Naive thymus-derived CD4-positive, alpha-beta T cell (primary cell): ENCODE measurements around the gene CENPX. TPM values are rescaled to one million over a fixed set of nuclear protein-coding genes. Genes with fewer than 3 reads are reported as not detected.
A peak's percentile ranks its signal among the peaks of the same experiment; 100 is the strongest.

Experiments used
- ATAC-seq: fragments of 150-1000 bp; cut with Tn5 transposase; 2 replicates; pipeline ENCODE4 v1.10.0; 2021; ENCODE audit warnings: mild to moderate bottlenecking, moderate library complexity
- CTCF ChIA-PET: fragments of 350-600 bp; sonication (Branson Sonifier 250); formaldehyde crosslinking; loops from one replicate; lab custom pipeline; 2021; ENCODE audit warnings: antibody characterized with exemption; lab: Charles Lee
- POLR2A ChIA-PET: fragments of 350-600 bp; sonication (Branson Sonifier 250); formaldehyde crosslinking; loops from one replicate; lab custom pipeline; 2021; ENCODE audit warnings: antibody characterized with exemption, inconsistent platforms; lab: Charles Lee
- DNase-seq, 9 donors: peaks; one replicate each; pipeline versions ENCODE4 v3.0.0 to v3.0.0-alpha.2; 2020 to 2022; ENCODE audit warnings: mixed read lengths in 1 of 9
- H3K27ac ChIP-seq: one replicate; pipeline ENCODE4 v1.7.0; 2013; ENCODE audit warnings: mild to moderate bottlenecking, low read depth, low read length, moderate library complexity
- H3K27me3 ChIP-seq, 2 donors: one replicate each; pipeline ENCODE4 v1.7.0; 2013; ENCODE audit warnings: low read length in 2 of 2, mild to moderate bottlenecking in 2 of 2, moderate library complexity in 2 of 2; ENCODE audit not compliant: control insufficient read depth in 2 of 2, insufficient read depth in 2 of 2
- H3K36me3 ChIP-seq, 3 experiments: 1 replicate in 2 of 3; 2 replicates in 1 of 3; pipeline ENCODE4 v1.7.0; 2013; ENCODE audit warnings: low read length in 3 of 3, mild to moderate bottlenecking in 3 of 3, moderate library complexity in 1 of 3; ENCODE audit not compliant: insufficient read depth in 3 of 3, control insufficient read depth in 2 of 3
- H3K4me1 ChIP-seq, 2 donors: one replicate each; pipeline ENCODE4 v1.7.0; 2013; ENCODE audit warnings: low read length in 2 of 2, mild to moderate bottlenecking in 2 of 2, moderate library complexity in 1 of 2; ENCODE audit not compliant: control insufficient read depth in 2 of 2, insufficient read depth in 2 of 2
- H3K4me3 ChIP-seq: 2 replicates; pipeline ENCODE4 v1.7.0; 2013; ENCODE audit warnings: mild to moderate bottlenecking, low read length
- H3K9me3 ChIP-seq, 3 experiments: 1 replicate in 2 of 3; 2 replicates in 1 of 3; pipeline ENCODE4 v1.7.0; 2013; ENCODE audit warnings: low read length in 3 of 3; ENCODE audit not compliant: control insufficient read depth in 2 of 3
- H3K27ac Mint-ChIP-seq, 9 donors: one replicate each; pipeline ENCODE4 v1.8.0; 2020 to 2022; ENCODE audit warnings: mixed read lengths in 9 of 9, mild to moderate bottlenecking in 8 of 9, moderate library complexity in 5 of 9, inconsistent platforms in 2 of 9
- H3K27me3 Mint-ChIP-seq, 5 donors: one replicate each; pipeline ENCODE4 v1.8.0; 2021 to 2022; ENCODE audit warnings: mixed read lengths in 5 of 5, mild to moderate bottlenecking in 1 of 5
- H3K36me3 Mint-ChIP-seq, 5 donors: one replicate each; pipeline ENCODE4 v1.8.0; 2020 to 2022; ENCODE audit warnings: mixed read lengths in 5 of 5, mild to moderate bottlenecking in 3 of 5, inconsistent platforms in 1 of 5
- H3K4me1 Mint-ChIP-seq, 7 donors: one replicate each; pipeline ENCODE4 v1.8.0; 2020 to 2022; ENCODE audit warnings: mixed read lengths in 7 of 7, mild to moderate bottlenecking in 3 of 7, inconsistent platforms in 1 of 7
- H3K4me3 Mint-ChIP-seq, 10 donors: one replicate each; pipeline ENCODE4 v1.8.0; 2020 to 2022; ENCODE audit warnings: mild to moderate bottlenecking in 10 of 10, mixed read lengths in 10 of 10, moderate library complexity in 6 of 10, inconsistent platforms in 2 of 10
- H3K9me3 Mint-ChIP-seq, 11 donors: one replicate each; pipeline ENCODE4 v1.8.0; 2020 to 2022; ENCODE audit warnings: mixed read lengths in 11 of 11, mild to moderate bottlenecking in 4 of 11, inconsistent platforms in 1 of 11, moderate library complexity in 1 of 11
- intact Hi-C, 2 donors: fragments of 100-400 bp; cut with micrococcal nuclease; formaldehyde crosslinking; loops; one replicate each; pipeline ENCODE4 v1.15.1; 2023
- polyA plus RNA-seq, 2 donors: library from polyadenylated mRNA; unstranded; fragments of 300-500 nt; fragmentation: Illumina TruSeq; gene quantifications; one replicate each; pipeline ENCODE4 v1.2.3, GENCODE V29; 2021
- total RNA-seq, 6 experiments: library from RNA in 5 of 6; stranded (reverse) in 5 of 6; gene quantifications; 1 replicate in 5 of 6; 2 replicates in 1 of 6; pipeline ENCODE4 v1.2.3 and lab custom pipeline; 2021 to 2026

The CENPX gene
- total and polyA plus RNA-seq, 7 experiments from 2014 or later = 25.5 to 72.7 (median 34.1) TPM

DNA sequence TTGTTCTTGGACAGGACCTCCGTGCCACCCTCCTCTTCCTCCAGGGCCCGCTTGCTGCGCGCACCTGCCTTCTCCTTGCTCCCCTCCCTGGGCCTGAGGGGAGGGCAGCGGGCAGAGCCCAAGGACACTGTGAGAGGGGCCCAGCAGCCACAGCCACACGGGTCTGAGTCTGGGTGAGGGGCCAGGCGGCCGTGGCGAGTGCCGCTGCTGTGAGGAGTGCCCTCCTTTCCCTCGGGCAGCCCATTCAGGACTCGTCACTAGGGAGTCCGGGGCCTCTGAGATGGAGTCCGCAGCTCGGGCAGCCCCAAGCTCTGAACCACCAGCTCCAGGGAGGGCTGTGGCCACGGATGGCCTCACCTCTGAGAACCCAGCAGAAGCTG is 37.3 kb upstream of the CENPX start:
- peaks cover 0 to 9% (median 0%) of the 10 kb centered on the region in 5 donors for H3K36me3 Mint-ChIP-seq
- ATAC-seq = no peak
- no peaks in the 10 kb centered on the region for H3K9me3 Mint-ChIP-seq
- Histone ChIP-seq H3K4me3 (no peak overlapping the region), H3K27ac (no peak overlapping the region), H3K9me3 (no peaks in the 10 kb centered on the region), H3K27me3 (no peaks in the 10 kb centered on the region), H3K4me1 (peaks cover 0 to 18% of the 10 kb centered on the region in 2 donors), H3K36me3 (peaks cover 0 to 88% (median 18%) of the 10 kb centered on the region in 3 experiments)
- intact Hi-C loops = no loop called here
- no peak overlapping the region for H3K4me3 Mint-ChIP-seq
- CTCF ChIA-PET = no interaction called here
- H3K27ac Mint-ChIP-seq = peak overlapping the region in 2 of 9 donors; percentile 36 to 54
- no peaks in the 10 kb centered on the region for H3K27me3 Mint-ChIP-seq
- POLR2A ChIA-PET = interaction anchor here (0.6 kb wide), 2 partner anchors 8 to 1119 kb away, joined by 3 read pairs; no protein-coding TSS in a partner anchor
- no peak for DNase-seq
- H3K4me1 Mint-ChIP-seq = peaks cover 0 to 9% (median 5%) of the 10 kb centered on the region in 7 donors

DNA sequence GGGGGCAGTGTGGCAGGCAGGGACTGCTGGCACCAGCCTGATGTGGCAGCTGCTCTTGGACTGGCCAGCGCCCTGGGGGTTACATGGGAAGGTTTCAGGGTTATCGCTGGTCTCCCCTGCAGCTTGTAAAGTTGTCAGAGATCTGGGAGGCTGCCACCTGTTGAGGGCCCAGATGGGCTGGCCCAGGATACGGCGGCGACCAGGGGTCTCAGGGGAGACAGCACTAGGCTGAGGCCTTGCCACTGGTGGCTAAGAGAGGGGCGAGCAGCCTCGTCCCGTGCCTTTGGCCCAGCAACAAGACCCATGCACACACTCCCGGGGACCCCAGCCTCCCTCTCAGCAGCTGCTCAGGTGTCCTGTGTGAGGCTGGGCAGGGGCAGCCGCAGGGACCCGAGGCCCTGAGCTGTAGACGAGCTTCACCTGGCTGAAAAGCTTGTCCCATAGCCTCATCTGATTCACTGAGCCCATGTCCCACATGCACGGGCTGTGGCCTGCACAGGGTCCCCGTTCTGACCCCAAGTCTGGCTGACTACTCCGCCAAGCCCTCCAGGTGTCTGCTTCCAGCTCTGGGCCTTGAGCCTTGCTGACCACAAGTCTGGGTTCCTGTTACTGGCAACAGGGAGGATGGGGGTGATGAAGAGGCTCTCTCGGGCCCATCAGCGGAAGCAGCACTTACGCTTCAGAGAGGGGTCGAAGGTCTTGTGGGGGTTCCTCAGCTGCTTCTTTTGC is 36.8 kb upstream of the CENPX start:
- ChIA-PET POLR2A (interaction anchor here (0.6 kb wide), 1 partner anchor 7 kb away, joined by 3 read pairs; no protein-coding TSS in a partner anchor), CTCF (no interaction called here)
- H3K36me3 ChIP-seq = peaks cover 0 to 94% (median 18%) of the 10 kb centered on the region in 3 experiments
- no peak for DNase-seq
- no peaks in the 10 kb centered on the region for H3K27me3 Mint-ChIP-seq
- H3K4me1 ChIP-seq = peaks cover 0 to 13% of the 10 kb centered on the region in 2 donors
- no peaks in the 10 kb centered on the region for H3K9me3 ChIP-seq
- no peaks in the 10 kb centered on the region for H3K27me3 ChIP-seq
- peak overlapping the region in 1 of 9 donors; percentile 25 for H3K27ac Mint-ChIP-seq
- no peak overlapping the region for H3K27ac ChIP-seq
- no peak for ATAC-seq
- no peak overlapping the region for H3K4me3 Mint-ChIP-seq
- no peaks in the 10 kb centered on the region for H3K9me3 Mint-ChIP-seq
- intact Hi-C loops = no loop called here
- peaks cover 0 to 6% (median 4%) of the 10 kb centered on the region in 7 donors for H3K4me1 Mint-ChIP-seq
- H3K36me3 Mint-ChIP-seq = peaks cover 0 to 9% (median 0%) of the 10 kb centered on the region in 5 donors
- no peak overlapping the region for H3K4me3 ChIP-seq

- Mint-ChIP-seq H3K27me3 (no peaks in the 10 kb centered on the region), H3K27ac (no peak overlapping the region), H3K4me1 (peaks cover 0 to under 1% (median 0%) of the 10 kb centered on the region in 7 donors), H3K36me3 (peaks cover 0 to 9% (median 0%) of the 10 kb centered on the region in 5 donors), H3K4me3 (no peak overlapping the region), H3K9me3 (no peaks in the 10 kb centered on the region)
- DNase-seq (no peak), ATAC-seq (no peak)
- Histone ChIP-seq H3K4me1 (peaks cover 0 to 11% of the 10 kb centered on the region in 2 donors), H3K36me3 (peaks cover 0 to 96% (median 19%) of the 10 kb centered on the region in 3 experiments), H3K27ac (no peak overlapping the region), H3K9me3 (no peaks in the 10 kb centered on the region), H3K4me3 (no peak overlapping the region), H3K27me3 (no peaks in the 10 kb centered on the region)
- POLR2A ChIA-PET = no interaction called here
- CTCF ChIA-PET = no interaction called here
- intact Hi-C loops = no loop called here
These were observed 36.2 kb upstream of the CENPX start for GRCh38 chr17:82058855-82059249.

DNA sequence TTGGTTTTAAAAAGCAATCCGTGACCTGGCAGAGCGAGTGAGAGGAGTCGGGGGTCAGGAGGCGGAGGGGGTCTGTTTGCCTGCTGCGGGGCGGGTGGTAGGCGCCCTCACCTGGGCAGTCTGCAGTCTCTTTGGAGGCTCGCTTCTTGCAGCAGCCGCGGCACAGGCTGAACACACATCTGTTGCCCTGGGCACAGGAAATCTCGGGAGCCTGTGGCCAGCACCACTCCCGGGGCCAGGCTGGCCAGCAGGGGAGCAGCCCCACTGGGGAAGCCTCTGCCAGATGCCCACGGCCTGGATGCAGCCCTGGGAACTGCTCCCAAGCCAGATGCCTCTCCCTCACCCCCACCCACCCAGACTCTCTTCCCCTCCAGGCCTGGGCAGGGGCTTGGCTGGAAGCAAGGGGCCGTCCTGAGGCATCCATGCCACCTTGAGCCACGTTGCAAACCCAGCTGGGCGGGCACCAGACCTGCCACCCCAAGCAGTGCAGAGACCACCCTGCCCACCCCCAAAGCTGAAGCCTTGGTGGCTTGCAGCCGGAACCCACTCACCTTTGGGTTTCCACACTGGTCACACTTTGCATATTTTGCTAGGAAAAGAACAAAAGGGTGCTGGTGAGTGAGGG is 35.7 kb upstream of the CENPX start:
- Histone ChIP-seq H3K4me1 (peaks cover 1 to 11% of the 10 kb centered on the region in 2 donors), H3K9me3 (no peaks in the 10 kb centered on the region), H3K27me3 (no peaks in the 10 kb centered on the region), H3K27ac (no peak overlapping the region), H3K4me3 (no peak overlapping the region), H3K36me3 (peaks cover 0 to 93% (median 16%) of the 10 kb centered on the region in 3 experiments)
- ChIA-PET POLR2A (no interaction called here), CTCF (no interaction called here)
- no peak overlapping the region for H3K27ac Mint-ChIP-seq
- H3K36me3 Mint-ChIP-seq = peaks cover 0 to 9% (median 0%) of the 10 kb centered on the region in 5 donors
- H3K27me3 Mint-ChIP-seq = no peaks in the 10 kb centered on the region
- ATAC-seq (no peak), DNase-seq (no peak)
- intact Hi-C loops = no loop called here
- no peaks in the 10 kb centered on the region for H3K9me3 Mint-ChIP-seq
- peaks cover 0 to 6% (median 0%) of the 10 kb centered on the region in 7 donors for H3K4me1 Mint-ChIP-seq
- H3K4me3 Mint-ChIP-seq = no peak overlapping the region

DNA sequence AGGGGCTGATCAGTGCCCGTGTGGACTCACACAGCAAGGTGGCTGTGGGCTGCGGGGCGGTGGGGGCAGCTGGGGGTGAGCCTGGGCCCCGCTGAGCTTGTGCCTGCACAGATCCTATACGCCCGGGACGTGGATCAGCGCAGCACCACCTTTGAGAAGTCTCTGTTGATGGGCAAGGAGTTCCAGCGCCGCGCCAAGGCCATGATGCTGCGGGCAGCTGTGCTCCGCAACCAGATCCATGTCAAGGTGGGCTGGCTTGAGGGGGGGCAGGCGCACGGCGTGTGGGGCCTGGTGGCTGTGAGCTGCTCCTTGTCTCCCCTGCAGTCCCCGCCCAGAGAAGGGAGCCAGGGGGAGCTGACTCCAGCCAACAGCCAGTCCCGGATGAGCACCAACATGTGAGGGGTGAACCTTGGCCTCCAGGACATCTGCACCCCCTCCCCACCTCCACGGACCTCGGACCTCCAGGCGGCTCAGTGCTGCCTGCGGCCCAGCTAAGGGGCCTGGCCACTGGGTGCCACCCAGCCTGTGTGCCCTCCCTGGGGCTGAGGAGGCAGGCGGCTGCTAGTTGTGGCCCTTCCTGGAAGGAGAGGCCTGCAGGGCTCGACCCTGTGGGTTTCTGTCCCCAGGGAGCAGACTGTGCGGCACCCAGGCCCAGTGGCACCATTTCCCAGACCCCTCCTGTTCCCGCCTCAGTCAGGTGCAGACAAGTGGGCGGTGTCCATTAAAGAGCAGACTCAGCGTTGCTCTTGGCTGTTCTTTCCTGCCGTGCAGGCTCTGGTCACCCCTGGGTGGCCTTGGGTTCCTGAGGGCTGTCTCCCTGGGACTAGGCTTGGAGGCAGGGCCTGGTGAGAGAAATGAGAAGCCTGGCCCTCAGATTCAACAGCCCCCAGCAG is 34.3 kb upstream of the CENPX start:
- Mint-ChIP-seq H3K36me3 (peaks cover 0 to 9% (median 0%) of the 10 kb centered on the region in 5 donors), H3K4me1 (peaks cover 0 to 15% (median 4%) of the 10 kb centered on the region in 7 donors), H3K4me3 (no peak overlapping the region), H3K27ac (no peak overlapping the region), H3K9me3 (no peaks in the 10 kb centered on the region), H3K27me3 (no peaks in the 10 kb centered on the region)
- no peaks in the 10 kb centered on the region for H3K27me3 ChIP-seq
- H3K4me3 ChIP-seq = no peak overlapping the region
- CTCF ChIA-PET = no interaction called here
- no peak overlapping the region for H3K27ac ChIP-seq
- H3K36me3 ChIP-seq = peaks cover 0 to 81% (median 16%) of the 10 kb centered on the region in 3 experiments
- no peaks in the 10 kb centered on the region for H3K9me3 ChIP-seq
- DNase-seq (no peak), ATAC-seq (no peak)
- intact Hi-C loops = no loop called here
- POLR2A ChIA-PET = interaction anchor here (1.1 kb wide), 1 partner anchor 21 kb away, joined by 3 read pairs; no protein-coding TSS in a partner anchor
- peaks cover 13 to 21% of the 10 kb centered on the region in 2 donors for H3K4me1 ChIP-seq

DNA sequence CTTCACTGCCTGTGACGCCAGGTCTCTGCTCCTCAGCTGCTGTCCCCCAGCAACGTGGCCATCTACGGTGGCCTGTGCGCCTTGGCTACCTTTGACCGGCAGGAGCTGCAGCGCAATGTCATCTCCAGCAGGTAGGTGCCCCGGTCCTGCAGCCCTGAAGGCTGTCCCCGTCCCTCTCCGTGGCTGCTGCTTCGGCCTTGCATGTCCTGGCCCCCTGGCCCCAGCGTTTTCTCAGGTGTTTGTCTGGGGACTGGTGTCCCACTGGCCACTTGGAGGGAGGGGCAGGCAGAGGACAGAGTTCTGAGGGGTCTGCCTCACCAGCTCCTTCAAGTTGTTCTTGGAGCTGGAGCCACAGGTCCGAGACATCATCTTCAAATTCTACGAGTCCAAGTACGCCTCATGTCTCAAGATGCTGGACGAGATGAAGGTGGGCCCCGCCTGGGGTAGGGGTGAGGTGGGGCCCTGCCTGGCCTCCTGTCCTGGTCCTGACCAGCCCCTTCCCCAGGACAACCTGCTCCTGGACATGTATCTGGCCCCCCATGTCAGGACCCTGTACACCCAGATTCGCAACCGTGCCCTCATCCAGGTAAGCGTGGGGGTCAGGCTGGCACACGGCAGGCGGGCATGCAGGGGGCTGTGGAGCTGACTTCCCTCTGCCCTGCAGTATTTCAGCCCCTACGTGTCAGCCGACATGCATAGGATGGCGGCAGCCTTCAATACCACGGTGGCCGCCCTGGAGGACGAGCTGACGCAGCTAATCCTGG is 33.5 kb upstream of the CENPX start:
- Mint-ChIP-seq H3K4me3 (no peak overlapping the region), H3K27ac (no peak overlapping the region)

More for the DNA sequence above, 33.5 kb upstream of the CENPX start:
- H3K4me1 Mint-ChIP-seq = peaks cover 0 to 15% (median 4%) of the 10 kb centered on the region in 7 donors
- DNase-seq (no peak), ATAC-seq (no peak)
- Histone ChIP-seq H3K4me3 (no peak overlapping the region), H3K27ac (no peak overlapping the region), H3K9me3 (no peaks in the 10 kb centered on the region), H3K4me1 (peaks cover 13 to 21% of the 10 kb centered on the region in 2 donors), H3K27me3 (no peaks in the 10 kb centered on the region), H3K36me3 (peaks cover 0 to 75% (median 16%) of the 10 kb centered on the region in 3 experiments)
- CTCF ChIA-PET = no interaction called here
- POLR2A ChIA-PET = interaction anchor here (1.1 to 7.7 kb wide), 2 partner anchors 9 to 20 kb away, joined by 3 to 54 read pairs; partner anchors contain the start of gene DUS1L
- intact Hi-C loops = no loop called here
- no peaks in the 10 kb centered on the region for H3K27me3 Mint-ChIP-seq
- H3K9me3 Mint-ChIP-seq = no peaks in the 10 kb centered on the region
- peaks cover 0 to 9% (median 0%) of the 10 kb centered on the region in 5 donors for H3K36me3 Mint-ChIP-seq
